Effector memory CD4-positive, alpha-beta T cell (primary cell): ENCODE results near the gene METTL24.
"Not testable (repeated sequence)": the region's sequence is repeated elsewhere in the genome, so short reads cannot be mapped to it uniquely, and the experiment has no call there.

ENCODE experiments used
- DNase-seq, 3 donors: peaks; one replicate each; pipeline ENCODE4 v3.0.0-alpha.2; 2020
- H3K27ac ChIP-seq: 2 replicates; pipeline ENCODE4 v1.7.0; 2013; ENCODE audit warnings: mild to moderate bottlenecking, low read length, moderate library complexity; ENCODE audit not compliant: insufficient read depth, poor library complexity, severe bottlenecking
- H3K27me3 ChIP-seq: replicated peaks from 2 replicates; pipeline ENCODE4 v1.7.0; 2013; ENCODE audit warnings: mild to moderate bottlenecking, low read length; ENCODE audit not compliant: insufficient read depth, control insufficient read depth, poor library complexity, severe bottlenecking
- H3K36me3 ChIP-seq: 2 replicates; pipeline ENCODE4 v1.7.0; 2013; ENCODE audit warnings: mild to moderate bottlenecking, low read length, moderate library complexity; ENCODE audit not compliant: control insufficient read depth, insufficient read depth
- H3K4me1 ChIP-seq: 2 replicates; pipeline ENCODE4 v1.7.0; 2013; ENCODE audit warnings: low read length, mild to moderate bottlenecking; ENCODE audit not compliant: control insufficient read depth, insufficient read depth, poor library complexity, severe bottlenecking
- H3K4me3 ChIP-seq: 2 replicates; pipeline ENCODE4 v1.7.0; 2013; ENCODE audit warnings: low read length, low read depth, mild to moderate bottlenecking; ENCODE audit not compliant: insufficient read depth, poor library complexity, severe bottlenecking
- H3K9me3 ChIP-seq: 2 replicates; pipeline ENCODE4 v1.7.0; 2013; ENCODE audit warnings: mild to moderate bottlenecking, low read length, moderate library complexity; ENCODE audit not compliant: control insufficient read depth

Gene METTL24

DNA sequence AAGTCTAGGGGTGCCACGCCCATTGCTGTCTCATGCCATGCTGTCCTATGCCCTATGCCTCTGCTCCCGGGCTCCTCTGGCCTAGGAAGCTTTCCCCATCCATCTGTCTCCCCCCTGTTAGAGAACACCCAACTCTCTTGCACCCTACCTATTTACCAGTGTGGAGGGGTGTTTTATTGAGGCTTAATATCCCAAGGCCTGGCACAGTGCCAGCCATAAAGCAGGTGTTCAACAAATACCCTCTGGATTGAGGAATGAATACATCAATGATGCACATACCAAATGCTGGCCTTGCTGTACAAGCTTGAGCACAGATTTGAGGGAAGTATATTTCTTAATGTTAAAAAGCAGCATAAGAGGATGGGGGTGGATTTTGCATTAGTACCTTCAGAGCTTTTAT lies 38.3 kb downstream of the METTL24 start:
- Histone ChIP-seq H3K27ac (no peak overlapping the region), H3K36me3 (no peaks in the 10 kb centered on the region), H3K27me3 (no peaks in the 10 kb centered on the region), H3K4me1 (no peaks in the 10 kb centered on the region), H3K4me3 (no peak overlapping the region), H3K9me3 (no peaks in the 10 kb centered on the region)
- DNase-seq = no peak

DNA sequence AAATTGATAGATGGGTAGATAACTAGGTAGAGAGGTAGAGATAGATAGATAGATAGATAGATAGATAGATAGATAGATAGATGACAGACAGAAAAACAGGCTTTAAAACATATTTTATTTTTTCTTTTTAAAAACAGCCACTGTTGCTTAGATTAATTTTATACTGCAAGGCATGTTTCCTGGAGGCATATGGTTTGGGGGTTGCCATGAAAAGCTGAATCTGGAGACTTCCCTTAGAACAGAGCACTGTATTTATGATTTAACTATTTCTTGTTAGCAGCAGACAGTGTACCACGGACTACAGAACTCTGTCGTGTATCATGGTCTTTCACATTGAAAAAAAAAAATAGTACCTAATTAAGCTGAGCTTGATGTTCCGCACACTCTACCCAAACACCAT lies 38.8 kb downstream of the METTL24 start:
- no peaks in the 10 kb centered on the region for H3K9me3 ChIP-seq
- H3K36me3 ChIP-seq = no peaks in the 10 kb centered on the region
- no peaks in the 10 kb centered on the region for H3K27me3 ChIP-seq
- no peak for DNase-seq
- no peak overlapping the region for H3K27ac ChIP-seq
- H3K4me1 ChIP-seq = no peaks in the 10 kb centered on the region
- H3K4me3 ChIP-seq = no peak overlapping the region

DNA sequence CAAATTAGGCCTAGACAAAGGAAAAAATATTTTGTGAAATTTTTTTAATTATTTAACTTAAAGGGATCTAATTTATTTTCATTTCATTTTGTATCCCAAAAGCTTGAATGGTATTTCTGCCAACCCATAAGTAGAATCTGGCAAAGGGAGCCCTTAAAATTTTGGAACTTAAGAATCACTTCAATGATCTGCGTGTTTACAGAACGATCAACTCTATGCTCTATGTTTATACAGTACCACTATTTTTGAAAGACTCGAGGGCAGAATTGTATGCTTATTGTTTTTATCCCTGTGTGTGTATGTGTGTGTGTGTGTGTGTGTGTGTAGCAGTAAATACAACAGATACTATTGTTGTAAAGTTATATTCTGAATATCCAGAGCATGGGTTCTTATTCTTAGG lies 39.2 kb downstream of the METTL24 start:
- DNase-seq = no peak
- no peaks in the 10 kb centered on the region for H3K27me3 ChIP-seq

DNA sequence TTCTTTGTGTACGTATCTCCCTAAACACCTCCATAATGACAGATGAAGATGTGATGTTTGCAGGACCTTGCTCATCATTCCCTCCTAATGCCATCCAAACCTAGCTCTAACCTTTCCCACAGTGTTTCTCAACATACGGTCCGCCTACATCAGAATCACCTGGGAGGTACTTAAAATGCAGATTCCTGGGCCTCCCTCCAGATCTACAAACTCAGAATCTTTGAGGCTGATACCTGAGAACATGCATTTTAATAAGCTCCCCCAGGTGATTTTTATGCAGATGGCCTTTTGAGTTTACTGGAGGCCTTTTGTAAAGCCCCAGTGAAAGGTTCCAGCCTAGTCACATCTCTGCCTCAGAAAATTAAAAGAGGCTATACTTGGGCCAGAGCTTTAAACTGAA lies 40.5 kb downstream of the METTL24 start:
- Histone ChIP-seq H3K9me3 (no peaks in the 10 kb centered on the region), H3K27me3 (no peaks in the 10 kb centered on the region), H3K4me3 (no peak overlapping the region), H3K4me1 (no peaks in the 10 kb centered on the region), H3K36me3 (no peaks in the 10 kb centered on the region), H3K27ac (no peak overlapping the region)
- no peak for DNase-seq

More for the DNA sequence above, 39.2 kb downstream of the METTL24 start:
- no peaks in the 10 kb centered on the region for H3K9me3 ChIP-seq
- H3K36me3 ChIP-seq = no peaks in the 10 kb centered on the region
- no peak overlapping the region for H3K4me3 ChIP-seq
- H3K27ac ChIP-seq = no peak overlapping the region
- H3K4me1 ChIP-seq = no peaks in the 10 kb centered on the region

DNA sequence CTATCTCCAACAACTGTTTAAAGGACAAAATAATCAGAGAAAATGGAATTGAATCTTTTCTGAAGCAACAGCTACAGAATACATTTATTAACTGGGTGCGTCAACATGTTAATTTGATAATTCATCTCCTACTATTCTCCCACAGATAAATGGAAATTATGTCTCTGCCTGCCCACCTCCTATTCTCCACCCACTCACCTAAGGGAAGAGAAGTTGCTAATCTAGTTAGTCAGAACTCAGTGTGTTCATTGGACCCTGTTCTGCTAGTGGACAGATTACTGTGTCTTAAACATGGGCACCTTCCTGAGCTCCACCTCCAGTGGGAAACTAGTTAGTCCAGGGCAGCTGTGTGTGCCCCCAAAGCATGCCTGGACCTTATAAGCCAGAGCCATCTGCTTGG lies 41.0 kb downstream of the METTL24 start:
- no peak for DNase-seq
- Histone ChIP-seq H3K27me3 (no peaks in the 10 kb centered on the region), H3K4me3 (no peak overlapping the region), H3K36me3 (no peaks in the 10 kb centered on the region), H3K9me3 (no peaks in the 10 kb centered on the region), H3K27ac (no peak overlapping the region), H3K4me1 (no peaks in the 10 kb centered on the region)

DNA sequence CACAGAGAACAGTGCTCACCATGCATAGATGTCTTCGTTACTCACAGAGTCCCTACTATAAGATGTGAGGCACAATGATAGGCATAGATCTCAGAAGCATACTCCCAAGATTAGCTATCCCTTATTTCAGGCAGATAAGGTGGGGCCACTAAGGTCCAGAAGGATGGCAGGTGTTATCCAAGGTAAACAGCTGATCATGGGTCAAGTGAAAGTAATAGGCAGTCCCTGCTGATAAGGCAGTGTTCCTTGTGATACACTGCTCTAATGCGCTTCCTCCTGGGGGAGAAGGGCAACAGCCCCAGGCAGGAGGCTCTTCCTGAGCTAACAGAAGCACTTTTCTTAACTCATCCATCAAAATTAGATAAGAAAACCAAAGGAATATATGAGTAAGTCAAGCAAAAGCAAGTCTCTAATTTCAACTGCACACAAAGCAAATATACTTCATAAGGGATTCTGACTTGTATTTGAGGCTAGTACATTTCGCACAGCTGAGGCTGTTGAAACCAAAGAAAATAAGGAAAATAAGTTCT lies 42.2 kb downstream of the METTL24 start:
- no peaks in the 10 kb centered on the region for H3K4me1 ChIP-seq
- H3K27me3 ChIP-seq = no peaks in the 10 kb centered on the region
- DNase-seq = no peak
- H3K36me3 ChIP-seq = no peaks in the 10 kb centered on the region
- no peak overlapping the region for H3K4me3 ChIP-seq
- no peaks in the 10 kb centered on the region for H3K9me3 ChIP-seq
- no peak overlapping the region for H3K27ac ChIP-seq

DNA sequence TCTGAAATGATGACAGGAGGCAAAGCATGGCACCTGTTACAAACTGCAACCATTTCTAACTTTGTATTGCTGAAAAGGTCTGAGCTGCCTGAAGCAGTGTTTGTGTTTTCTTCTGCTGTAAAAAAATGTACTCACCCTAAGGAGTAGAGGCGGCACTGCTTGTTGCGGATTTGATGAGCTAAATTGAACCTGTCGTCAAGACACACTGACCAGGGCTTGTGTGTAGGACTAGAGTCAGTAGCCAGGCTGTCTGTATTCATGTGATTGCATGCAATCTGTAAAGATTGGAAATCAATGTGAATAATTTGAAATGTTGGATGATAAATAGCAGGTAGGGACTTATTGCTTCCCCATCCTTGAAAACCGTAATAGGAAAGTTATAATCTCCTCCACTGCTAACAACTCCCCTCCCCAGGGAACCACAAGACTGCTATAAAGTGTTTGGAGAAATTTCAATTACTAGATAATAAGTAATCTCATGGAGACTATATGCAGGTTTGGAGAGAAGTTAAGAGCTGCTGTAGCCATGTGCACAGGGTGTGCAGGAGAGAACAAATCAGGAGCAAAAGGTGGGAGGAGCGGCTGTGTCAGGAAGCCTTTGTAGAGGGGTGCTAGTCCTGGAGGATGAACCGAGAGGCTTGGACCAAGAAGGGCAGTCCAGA lies 42.8 kb downstream of the METTL24 start:
- DNase-seq = no peak
- H3K4me3 ChIP-seq = no peak overlapping the region
- no peaks in the 10 kb centered on the region for H3K27me3 ChIP-seq
- no peaks in the 10 kb centered on the region for H3K36me3 ChIP-seq
- H3K27ac ChIP-seq = no peak overlapping the region
- no peaks in the 10 kb centered on the region for H3K4me1 ChIP-seq
- H3K9me3 ChIP-seq = no peaks in the 10 kb centered on the region

DNA sequence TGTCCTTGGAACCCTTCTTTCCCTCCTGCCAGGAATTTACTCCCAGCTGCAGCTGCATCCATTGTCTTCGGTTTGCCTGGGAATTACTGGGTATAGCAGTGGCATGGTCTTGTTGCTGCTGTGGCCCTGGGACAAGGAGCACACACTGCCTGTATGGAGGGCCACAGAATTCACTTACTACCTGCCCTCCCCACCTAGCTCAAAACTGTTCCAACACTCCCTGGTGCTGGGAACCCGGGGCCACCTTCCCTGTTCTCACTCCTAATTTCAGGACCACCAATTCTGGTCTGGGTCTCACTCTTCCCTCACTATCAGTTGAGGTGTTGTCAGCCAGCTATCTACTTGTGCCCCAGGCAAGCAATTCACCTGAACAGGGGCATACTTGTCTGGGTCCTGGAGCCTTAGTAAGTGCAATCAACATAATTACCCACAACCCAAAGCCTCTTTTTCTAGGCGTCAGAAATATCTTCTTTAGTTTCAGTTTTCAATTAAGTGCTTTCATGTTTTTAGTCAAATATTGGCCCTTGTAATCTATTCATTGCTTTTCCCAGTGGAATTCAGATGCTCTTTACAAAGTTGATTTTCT lies 47.2 kb downstream of the METTL24 start:
- Histone ChIP-seq H3K9me3 (no peaks in the 10 kb centered on the region), H3K27me3 (no peaks in the 10 kb centered on the region), H3K4me1 (no peaks in the 10 kb centered on the region), H3K4me3 (no peak overlapping the region), H3K36me3 (no peaks in the 10 kb centered on the region), H3K27ac (no peak overlapping the region)
- DNase-seq = no peak

DNA sequence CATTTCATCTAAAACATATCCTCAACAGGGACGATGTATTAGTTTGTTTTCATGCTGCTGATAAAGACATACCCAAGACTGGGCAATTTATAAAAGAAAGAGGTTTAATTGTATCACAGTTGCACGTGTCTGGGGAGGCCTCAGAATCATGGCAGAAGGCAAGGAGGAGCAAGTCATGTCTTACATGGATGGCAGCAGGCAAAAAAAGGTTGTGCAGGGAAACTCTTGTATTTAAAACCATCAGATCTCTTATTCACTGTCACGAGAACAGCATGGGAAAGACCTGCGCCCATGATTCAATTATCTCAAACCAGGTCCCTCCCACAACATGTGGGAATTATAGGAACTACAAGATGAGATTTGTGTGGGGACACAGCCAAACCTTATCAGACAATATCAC lies 48.7 kb downstream of the METTL24 start:
- not testable (repeated sequence) for H3K36me3 ChIP-seq, DNase-seq, H3K27me3 ChIP-seq, H3K4me1 ChIP-seq, H3K9me3 ChIP-seq, H3K27ac ChIP-seq, H3K4me3 ChIP-seq

DNA sequence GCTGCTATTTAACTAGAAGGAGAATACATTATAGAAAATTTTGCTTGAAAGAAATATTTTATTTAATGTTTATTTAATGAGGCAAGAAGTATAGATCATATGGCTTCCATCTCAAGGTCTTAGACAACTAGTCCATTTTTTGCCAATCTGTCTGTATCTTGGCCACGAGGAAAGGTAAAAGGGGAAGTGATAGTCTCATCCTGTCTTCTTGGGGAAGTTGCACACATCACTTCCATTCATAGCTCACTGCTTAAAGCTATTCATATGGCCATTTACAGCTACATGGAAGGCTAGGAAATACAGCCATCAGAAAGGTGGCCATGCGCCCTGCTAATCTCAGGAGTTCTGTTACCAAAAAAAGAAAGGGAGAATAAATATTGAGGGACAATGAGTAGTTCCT lies 50.8 kb downstream of the METTL24 start:
- no peak for DNase-seq
- no peaks in the 10 kb centered on the region for H3K36me3 ChIP-seq
- H3K4me1 ChIP-seq = no peaks in the 10 kb centered on the region
- H3K27me3 ChIP-seq = no peaks in the 10 kb centered on the region
- H3K9me3 ChIP-seq = no peaks in the 10 kb centered on the region
- no peak overlapping the region for H3K4me3 ChIP-seq
- H3K27ac ChIP-seq = no peak overlapping the region
